K562 (cell line): Measurements from ENCODE around the gene OR13C4. TPM values are rescaled to one million over a fixed set of nuclear protein-coding genes. Genes with fewer than 3 reads are reported as not detected.
A peak's percentile ranks its signal among the peaks of the same experiment; 100 is the strongest.

Source experiments
- ATAC-seq: fragments of 200-7000 bp; cut with Tn5 transposase; 3 replicates; pipeline ENCODE4 v1.9.1; 2020; ENCODE audit warnings: moderate library complexity
- BruUV-seq: library from RNA; stranded (reverse); fragments of 400-500 nt; replicated peaks from 2 replicates; lab custom pipeline; 2021; lab: Mats Ljungman, UMichigan
- CTCF ChIA-PET: fragments of 300-600 bp; formaldehyde crosslinking; extraction: SDS; loops from one replicate; lab custom pipeline; 2021; ENCODE audit warnings: low intra/inter-chr PET ratio; lab: Yijun Ruan, JAX
- POLR2A ChIA-PET: fragments of 300-600, 350-650 bp; sonication (Branson Sonifier 250); formaldehyde crosslinking; extraction: SDS; loops from one replicate; lab custom pipeline; 2021; ENCODE audit warnings: antibody characterized with exemption, inconsistent platforms; lab: Yijun Ruan, JAX
- DNase-seq, 4 experiments: peaks; one replicate each; pipeline versions ENCODE4 v3.0.0 to v3.0.0-alpha.2; 2011 to 2018; ENCODE audit warnings: low spot score in 3 of 4, mixed read lengths in 3 of 4; ENCODE audit errors: extremely low read depth in 1 of 4
- FAIRE-seq: peaks from 2 replicates; lab custom pipeline; 2011; peaks lifted over from hg19 to GRCh38; lab: Jason Lieb, UNC
- H2AFZ ChIP-seq: 2 replicates; pipeline ENCODE4 v1.6.0; 2011; ENCODE audit warnings: low read depth, low read length, control low read depth, inconsistent platforms
- H3K27ac ChIP-seq: fragments of 200-600 bp; 3 replicates; pipeline ENCODE4 v1.8.0; 2011; ENCODE audit warnings: low read depth, mild to moderate bottlenecking, control low read depth, inconsistent platforms, low read length, moderate library complexity, mixed read lengths; ENCODE audit errors: extremely low read depth
- H3K27me3 ChIP-seq, 2 experiments: fragments of 300-600 bp in 1 of 2; 2 replicates in 1 of 2; 3 replicates in 1 of 2; pipeline versions ENCODE4 v1.6.0 to v1.8.0; 2011; ENCODE audit warnings: inconsistent platforms in 2 of 2, low read length in 2 of 2, mild to moderate bottlenecking in 1 of 2, mixed read lengths in 1 of 2, moderate library complexity in 1 of 2; ENCODE audit not compliant: control insufficient read depth in 2 of 2, insufficient read depth in 2 of 2
- H3K36me3 ChIP-seq: fragments of 300-600 bp; 3 replicates; pipeline ENCODE4 v1.8.0; 2011; ENCODE audit warnings: mild to moderate bottlenecking, low read length, inconsistent platforms; ENCODE audit not compliant: control insufficient read depth, insufficient read depth
- H3K4me1 ChIP-seq, 2 experiments: fragments of 200-600 bp in 1 of 2; replicated peaks in 1 of 2; 2 replicates in 1 of 2; 3 replicates in 1 of 2; pipeline versions ENCODE4 v1.5.1 to v1.8.0; 2011; ENCODE audit warnings: inconsistent platforms in 2 of 2, low read length in 2 of 2, mild to moderate bottlenecking in 1 of 2, mixed read lengths in 1 of 2, moderate library complexity in 1 of 2; ENCODE audit not compliant: control insufficient read depth in 2 of 2, insufficient read depth in 2 of 2
- H3K4me2 ChIP-seq: 2 replicates; pipeline ENCODE4 v1.6.1; 2011; ENCODE audit warnings: low read length, control low read depth, inconsistent platforms, mixed read lengths; ENCODE audit not compliant: insufficient read depth
- H3K4me3 ChIP-seq: fragments of 200-600 bp; sonication (generic), shearing (Covaris generic); 2 replicates; pipeline ENCODE4 v1.5.1; 2016; ENCODE audit warnings: control low read depth, inconsistent platforms
- H3K79me2 ChIP-seq: fragments of 200-600 bp; 3 replicates; pipeline ENCODE4 v1.8.0; 2011; ENCODE audit warnings: low read length, inconsistent platforms; ENCODE audit not compliant: control insufficient read depth, insufficient read depth
- H3K9ac ChIP-seq, 2 experiments: 2 replicates each; pipeline versions ENCODE4 v1.6.0 to v1.6.1; 2011; ENCODE audit warnings: low read depth in 2 of 2, low read length in 2 of 2, control low read depth in 1 of 2, inconsistent platforms in 1 of 2, mild to moderate bottlenecking in 1 of 2, mixed read lengths in 1 of 2; ENCODE audit not compliant: insufficient read depth in 1 of 2
- H3K9me1 ChIP-seq: one replicate; pipeline ENCODE4 v1.6.0; 2011; ENCODE audit warnings: inconsistent platforms, mild to moderate bottlenecking, low read length, moderate library complexity; ENCODE audit not compliant: control insufficient read depth, insufficient read depth
- H3K9me3 ChIP-seq: replicated peaks from 2 replicates; pipeline ENCODE4 v1.5.1; 2011; ENCODE audit warnings: low read depth, low read length, inconsistent platforms; ENCODE audit not compliant: control insufficient read depth, insufficient read depth
- H4K20me1 ChIP-seq: replicated peaks from 2 replicates; pipeline ENCODE4 v1.6.1; 2011; ENCODE audit warnings: low read length, inconsistent platforms, mixed read lengths; ENCODE audit not compliant: control insufficient read depth, insufficient read depth
- CBX5 ChIP-seq: IDR thresholded peaks from 2 replicates; pipeline ENCODE4 v1.6.1; 2014; ENCODE audit warnings: low read depth, borderline replicate concordance
- MED1 ChIP-seq: sonication (generic); formaldehyde crosslinking; IDR thresholded peaks from 2 replicates; pipeline ENCODE4 v1.8.1; 2023; ENCODE audit warnings: missing genetic modification reagents, borderline replicate concordance
- ZNF124 ChIP-seq: sonication (generic); formaldehyde crosslinking; IDR thresholded peaks from 2 replicates; pipeline ENCODE4 v1.8.1; 2022; ENCODE audit warnings: missing genetic modification reagents
- WGBS: fragments of 100-300 bp; shearing (Covaris generic); methylation state at CpG from one replicate; pipeline ENCODE4 v1.1.6; 2016; ENCODE audit warnings: low coverage, mixed read lengths; ENCODE audit not compliant: insufficient coverage; ENCODE audit errors: missing lambda C conversion rate; 5-methylcytosine and 5-hydroxymethylcytosine counted together
- in situ Hi-C: fragments of 300-500 bp; cut with MboI; formaldehyde crosslinking; loops from 4 replicates; pipeline ENCODE4 v1.15.0; 2018; ENCODE audit warnings: inconsistent platforms, mixed read lengths
- intact Hi-C: fragments of 100-400 bp; cut with micrococcal nuclease; formaldehyde crosslinking; loops from 2 replicates; pipeline ENCODE4 v1.14.2; 2022
- polyA plus RNA-seq, 8 experiments: library from polyadenylated mRNA; depleted of rRNA in 4 of 8; stranded (reverse) in 5 of 8; unstranded in 3 of 8; fragments of >200 nt; fragmentation: Nextera tagmentation in 2 of 8; fragmentation: Illumina TruSeq in 1 of 8; extraction: Ambion mirVana in 2 of 8; extraction: Trizol in 1 of 8; gene quantifications; 2 replicates each; pipeline versions ENCODE4 v1.2.1 to v1.2.3, GENCODE V29; 2011 to 2014; ENCODE audit warnings: inconsistent platforms in 1 of 8, missing spikeins in 1 of 8
- total RNA-seq, 7 experiments: library from RNA; depleted of rRNA in 6 of 7; stranded (reverse); fragments of >200 nt in 6 of 7; fragmentation: Illumina TruSeq in 2 of 7; extraction: Trizol in 2 of 7; gene quantifications; 2 replicates each; pipeline versions ENCODE4 v1.2.1 to v1.2.3, GENCODE V29; 2011 to 2021; ENCODE audit warnings: low replicate concordance in 1 of 7
- TF ChIP-seq, protein P1 (sequence below), 3 experiments: fragments of 200-800 bp in 1 of 3; fragments of 250-450 bp in 1 of 3; fragments of 450-650 bp in 1 of 3; sonication (Bioruptor Pico) in 1 of 3; sonication (Bioruptor generic) in 1 of 3; formaldehyde crosslinking in 1 of 3; IDR thresholded peaks; 2 replicates each; pipeline versions ENCODE4 v1.6.1 to v1.8.0; 2016 to 2022; ENCODE audit warnings: mild to moderate bottlenecking in 2 of 3, missing genetic modification characterization in 2 of 3, missing compliant biosample characterization in 1 of 3, moderate library complexity in 1 of 3
- TF ChIP-seq, protein P2 (sequence below): sonication (generic); formaldehyde crosslinking; IDR thresholded peaks from 2 replicates; pipeline ENCODE4 v1.8.1; 2023; ENCODE audit warnings: mild to moderate bottlenecking, missing genetic modification reagents

The OR13C4 gene
- total and polyA plus RNA-seq, 9 of the 15 experiments (the other 6 are each of a cell fraction or from before 2014, with no cell fraction given): not detected

DNA sequence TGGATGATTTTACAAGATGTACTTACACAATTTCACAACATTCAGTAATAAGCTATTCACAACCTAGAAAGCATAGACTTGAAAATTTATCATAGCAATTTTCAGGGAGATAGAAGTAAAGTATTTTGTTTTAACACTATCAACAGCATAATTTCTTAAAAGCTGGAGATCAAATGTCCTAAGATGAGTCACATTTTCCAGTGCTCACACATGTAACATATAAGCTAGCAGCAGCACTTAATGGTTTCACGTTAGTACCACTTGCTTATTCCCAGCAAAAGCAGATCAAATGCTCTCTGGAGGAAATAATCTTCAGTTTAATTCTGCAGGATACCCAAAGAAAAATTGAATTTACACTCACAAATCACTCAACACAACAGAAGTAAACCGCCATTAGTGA is 48.4 kb upstream of the OR13C4 start (continued):
- TF ChIP-seq, protein P1, sequence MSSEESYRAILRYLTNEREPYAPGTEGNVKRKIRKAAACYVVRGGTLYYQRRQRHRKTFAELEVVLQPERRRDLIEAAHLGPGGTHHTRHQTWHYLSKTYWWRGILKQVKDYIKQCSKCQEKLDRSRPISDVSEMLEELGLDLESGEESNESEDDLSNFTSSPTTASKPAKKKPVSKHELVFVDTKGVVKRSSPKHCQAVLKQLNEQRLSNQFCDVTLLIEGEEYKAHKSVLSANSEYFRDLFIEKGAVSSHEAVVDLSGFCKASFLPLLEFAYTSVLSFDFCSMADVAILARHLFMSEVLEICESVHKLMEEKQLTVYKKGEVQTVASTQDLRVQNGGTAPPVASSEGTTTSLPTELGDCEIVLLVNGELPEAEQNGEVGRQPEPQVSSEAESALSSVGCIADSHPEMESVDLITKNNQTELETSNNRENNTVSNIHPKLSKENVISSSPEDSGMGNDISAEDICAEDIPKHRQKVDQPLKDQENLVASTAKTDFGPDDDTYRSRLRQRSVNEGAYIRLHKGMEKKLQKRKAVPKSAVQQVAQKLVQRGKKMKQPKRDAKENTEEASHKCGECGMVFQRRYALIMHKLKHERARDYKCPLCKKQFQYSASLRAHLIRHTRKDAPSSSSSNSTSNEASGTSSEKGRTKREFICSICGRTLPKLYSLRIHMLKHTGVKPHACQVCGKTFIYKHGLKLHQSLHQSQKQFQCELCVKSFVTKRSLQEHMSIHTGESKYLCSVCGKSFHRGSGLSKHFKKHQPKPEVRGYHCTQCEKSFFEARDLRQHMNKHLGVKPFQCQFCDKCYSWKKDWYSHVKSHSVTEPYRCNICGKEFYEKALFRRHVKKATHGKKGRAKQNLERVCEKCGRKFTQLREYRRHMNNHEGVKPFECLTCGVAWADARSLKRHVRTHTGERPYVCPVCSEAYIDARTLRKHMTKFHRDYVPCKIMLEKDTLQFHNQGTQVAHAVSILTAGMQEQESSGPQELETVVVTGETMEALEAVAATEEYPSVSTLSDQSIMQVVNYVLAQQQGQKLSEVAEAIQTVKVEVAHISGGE (CRISPR knock-in tag; IDR thresholded peaks at IDR 0.05): no peak
- TF ChIP-seq, protein P2, sequence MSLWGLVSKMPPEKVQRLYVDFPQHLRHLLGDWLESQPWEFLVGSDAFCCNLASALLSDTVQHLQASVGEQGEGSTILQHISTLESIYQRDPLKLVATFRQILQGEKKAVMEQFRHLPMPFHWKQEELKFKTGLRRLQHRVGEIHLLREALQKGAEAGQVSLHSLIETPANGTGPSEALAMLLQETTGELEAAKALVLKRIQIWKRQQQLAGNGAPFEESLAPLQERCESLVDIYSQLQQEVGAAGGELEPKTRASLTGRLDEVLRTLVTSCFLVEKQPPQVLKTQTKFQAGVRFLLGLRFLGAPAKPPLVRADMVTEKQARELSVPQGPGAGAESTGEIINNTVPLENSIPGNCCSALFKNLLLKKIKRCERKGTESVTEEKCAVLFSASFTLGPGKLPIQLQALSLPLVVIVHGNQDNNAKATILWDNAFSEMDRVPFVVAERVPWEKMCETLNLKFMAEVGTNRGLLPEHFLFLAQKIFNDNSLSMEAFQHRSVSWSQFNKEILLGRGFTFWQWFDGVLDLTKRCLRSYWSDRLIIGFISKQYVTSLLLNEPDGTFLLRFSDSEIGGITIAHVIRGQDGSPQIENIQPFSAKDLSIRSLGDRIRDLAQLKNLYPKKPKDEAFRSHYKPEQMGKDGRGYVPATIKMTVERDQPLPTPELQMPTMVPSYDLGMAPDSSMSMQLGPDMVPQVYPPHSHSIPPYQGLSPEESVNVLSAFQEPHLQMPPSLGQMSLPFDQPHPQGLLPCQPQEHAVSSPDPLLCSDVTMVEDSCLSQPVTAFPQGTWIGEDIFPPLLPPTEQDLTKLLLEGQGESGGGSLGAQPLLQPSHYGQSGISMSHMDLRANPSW (CRISPR knock-in tag): no peak
- TF ChIP-seq MED1 (CRISPR knock-in tag): no peak

DNA sequence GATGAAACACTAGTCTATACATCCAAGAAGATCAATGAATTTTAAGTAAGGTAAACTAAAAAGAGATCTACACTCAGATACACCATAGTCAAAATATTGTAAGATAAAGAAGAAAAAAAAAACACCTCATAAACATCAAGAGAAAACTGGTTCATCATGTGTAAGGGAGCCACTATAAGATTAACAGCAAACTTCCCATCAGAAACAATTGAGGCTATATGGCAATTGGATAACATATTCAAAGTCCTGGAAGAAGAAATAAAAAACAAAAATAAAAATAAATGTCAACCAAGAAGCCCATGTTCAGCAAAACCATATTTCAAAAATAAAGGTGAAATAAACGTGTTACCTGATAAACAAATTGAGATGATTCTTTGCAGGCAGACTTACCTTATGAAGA is 45.6 kb upstream of the OR13C4 start:
- Histone ChIP-seq H3K27ac (no peak overlapping the region), H3K9ac (no peak overlapping the region), H3K4me1 (no peaks in the 10 kb centered on the region), H3K4me3 (no peak overlapping the region), H3K9me3 (no peaks in the 10 kb centered on the region), H3K79me2 (no peaks in the 10 kb centered on the region), H4K20me1 (no peaks in the 10 kb centered on the region), H3K36me3 (no peaks in the 10 kb centered on the region), H3K9me1 (no peaks in the 10 kb centered on the region), H3K4me2 (no peak overlapping the region), H3K27me3 (no peaks in the 10 kb centered on the region), H2AFZ (no peak overlapping the region)
- no peak for FAIRE-seq
- ChIA-PET POLR2A (no interaction called here), CTCF (no interaction called here)
- no peak for DNase-seq
- ATAC-seq: no peak
- no TSS peak for BruUV-seq
- in situ Hi-C loops (no loop called here), intact Hi-C loops (no loop called here)
- WGBS: 5% methylated on average over 1 of the region's 1 CpG
- TF ChIP-seq CBX5: 0 out of 2 replicates have a peak, but pooled peaks have one; percentile 40
- no peak for TF ChIP-seq ZNF124
